NCI-H2196 treated with DMSO at 0.1 percent for 48 hours (cell line): Measurements from ENCODE around the gene E2F4.

Experiments
- DNase-seq: peaks from one replicate; lab custom pipeline; 2025; ENCODE audit not compliant: unreplicated experiment; lab: John Stamatoyannopoulos, UW

Gene E2F4, protein sequence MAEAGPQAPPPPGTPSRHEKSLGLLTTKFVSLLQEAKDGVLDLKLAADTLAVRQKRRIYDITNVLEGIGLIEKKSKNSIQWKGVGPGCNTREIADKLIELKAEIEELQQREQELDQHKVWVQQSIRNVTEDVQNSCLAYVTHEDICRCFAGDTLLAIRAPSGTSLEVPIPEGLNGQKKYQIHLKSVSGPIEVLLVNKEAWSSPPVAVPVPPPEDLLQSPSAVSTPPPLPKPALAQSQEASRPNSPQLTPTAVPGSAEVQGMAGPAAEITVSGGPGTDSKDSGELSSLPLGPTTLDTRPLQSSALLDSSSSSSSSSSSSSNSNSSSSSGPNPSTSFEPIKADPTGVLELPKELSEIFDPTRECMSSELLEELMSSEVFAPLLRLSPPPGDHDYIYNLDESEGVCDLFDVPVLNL

DNA sequence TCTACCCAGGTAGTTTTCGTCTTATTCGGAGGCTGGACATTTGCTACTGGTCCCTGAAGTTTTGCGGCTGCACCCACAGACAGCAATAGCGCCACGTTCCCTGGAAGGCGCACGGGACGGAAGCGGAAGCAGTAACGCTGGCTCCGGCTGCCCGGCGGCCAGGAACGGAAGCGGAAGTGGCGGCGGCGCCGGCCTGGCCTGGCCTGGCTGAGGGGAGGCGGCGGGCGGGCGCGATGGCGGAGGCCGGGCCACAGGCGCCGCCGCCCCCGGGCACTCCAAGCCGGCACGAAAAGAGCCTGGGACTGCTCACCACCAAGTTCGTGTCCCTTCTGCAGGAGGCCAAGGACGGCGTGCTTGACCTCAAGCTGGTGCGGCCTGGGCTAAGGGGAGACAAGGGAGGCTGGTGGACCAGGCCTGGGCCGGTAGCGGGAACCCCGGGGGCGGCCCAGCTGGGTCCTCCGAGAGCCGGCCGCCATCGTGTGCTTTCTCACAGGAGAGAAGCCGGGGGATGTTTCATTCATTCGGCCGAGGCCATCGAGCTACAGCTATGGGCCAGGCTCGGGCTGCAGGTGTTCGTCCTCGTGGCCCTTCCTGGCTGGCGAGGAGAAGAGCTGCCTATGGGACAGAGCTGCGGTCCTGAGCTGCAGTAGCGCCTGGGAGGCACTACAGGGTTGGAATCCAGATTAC, at the start of gene E2F4:
Gene E2F4 (plus strand): TSS at position 161 of the 687 bp plus-strand sequence. CDS start 73 bp downstream, at position 234.
- peak; percentile 49 for DNase-seq

DNA sequence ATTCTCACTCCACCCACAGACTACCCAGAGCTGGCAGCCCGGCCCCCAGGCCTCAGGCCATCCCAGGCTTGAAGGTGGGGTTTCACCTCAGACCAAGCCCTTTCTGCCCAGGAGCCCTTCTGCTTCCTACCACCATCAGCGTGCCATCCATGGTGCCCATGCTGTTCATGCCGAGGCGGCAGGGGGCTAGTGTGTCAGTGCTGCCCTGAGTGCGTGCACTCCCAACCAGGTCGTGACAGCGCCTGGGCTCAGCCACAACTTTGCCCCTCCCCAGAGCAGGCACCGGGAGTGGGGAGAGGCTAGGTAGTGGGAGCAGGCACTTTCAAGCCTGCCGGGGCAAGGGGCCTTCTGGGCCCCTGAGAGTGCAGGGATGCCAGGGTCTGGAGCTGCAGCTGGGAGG, 49.6 kb upstream of the E2F4 start:
- DNase-seq, result no peak

DNA sequence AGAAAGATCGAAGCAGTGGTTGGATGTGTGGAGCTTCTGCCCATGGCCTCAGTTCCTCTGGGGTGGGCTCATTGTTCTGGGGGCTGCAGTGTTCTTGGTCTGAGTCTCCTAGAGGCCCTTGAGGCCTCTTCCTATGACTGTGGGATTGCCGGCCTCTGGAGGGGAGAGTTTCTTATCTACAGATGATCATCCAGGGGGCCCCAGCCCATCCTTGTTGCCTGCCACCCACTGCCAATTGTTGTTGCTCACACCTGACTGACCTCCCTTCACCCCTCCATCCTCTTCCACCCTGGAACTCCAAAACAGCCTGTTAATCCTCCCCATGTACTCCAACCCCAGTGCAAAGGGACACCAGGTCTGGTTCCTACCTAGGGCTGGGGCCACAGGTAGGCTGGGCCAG, 47.0 kb upstream of the E2F4 start:
- DNase-seq, result no peak

DNA sequence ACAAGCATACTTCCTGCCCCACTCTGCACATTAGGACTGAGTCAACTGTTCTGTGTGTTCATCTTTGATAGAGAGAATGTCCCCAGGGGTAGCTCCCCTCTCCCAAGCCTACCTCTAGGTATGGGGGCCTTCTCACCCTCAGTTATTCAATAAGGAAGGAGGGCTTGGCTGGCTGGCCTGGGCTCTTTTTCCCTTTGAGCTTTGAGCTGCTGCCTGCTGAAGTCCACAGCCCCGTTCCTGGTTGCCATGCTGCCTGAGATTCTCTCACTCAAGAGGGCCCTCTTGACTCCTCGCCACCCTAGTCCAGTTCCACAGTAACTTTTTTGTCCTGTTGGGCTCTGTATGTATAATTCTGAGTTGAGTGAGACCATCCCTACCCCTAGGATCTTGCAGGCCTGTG, 46.2 kb upstream of the E2F4 start:
- DNase-seq, result no peak

DNA sequence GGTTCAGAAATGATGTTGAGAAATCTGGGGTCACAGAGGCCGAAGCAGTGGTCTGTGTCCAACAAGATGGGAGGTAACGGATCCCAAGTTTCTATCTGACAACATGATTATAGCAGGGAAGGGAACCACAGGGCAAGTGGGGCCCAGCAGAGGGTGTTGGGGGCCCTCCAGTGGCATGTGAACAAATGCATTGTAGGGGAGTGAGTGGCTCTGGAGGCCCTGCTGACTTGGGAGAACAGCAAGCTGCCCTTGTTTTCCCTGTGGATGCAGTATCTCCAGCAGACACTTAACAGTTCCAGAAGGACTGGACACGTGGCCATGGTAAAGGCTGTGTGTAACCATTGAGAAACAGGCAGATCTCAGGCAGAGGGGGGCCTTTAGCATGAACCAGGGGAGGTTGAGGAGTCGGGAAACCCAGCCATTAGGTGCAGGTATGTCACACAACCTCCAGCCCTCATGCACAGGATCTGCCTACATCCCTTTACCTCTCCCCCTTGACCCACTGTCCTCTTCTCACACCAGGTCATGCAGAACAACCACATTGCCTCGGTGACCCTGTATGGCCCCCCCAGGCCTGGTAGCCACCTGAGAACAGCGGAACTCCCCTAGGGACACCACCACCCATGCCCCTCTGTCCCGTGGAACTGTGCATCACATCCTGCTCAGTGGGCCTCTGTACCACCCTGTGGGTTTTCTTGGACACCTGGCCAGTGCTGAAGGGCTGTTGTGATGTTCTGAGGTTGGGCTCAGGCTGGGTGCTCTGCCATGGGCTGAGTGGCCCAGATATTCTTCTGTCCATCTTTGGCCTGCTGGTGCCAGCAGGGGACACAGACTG, 45.2 kb upstream of the E2F4 start:
- no peak for DNase-seq

DNA sequence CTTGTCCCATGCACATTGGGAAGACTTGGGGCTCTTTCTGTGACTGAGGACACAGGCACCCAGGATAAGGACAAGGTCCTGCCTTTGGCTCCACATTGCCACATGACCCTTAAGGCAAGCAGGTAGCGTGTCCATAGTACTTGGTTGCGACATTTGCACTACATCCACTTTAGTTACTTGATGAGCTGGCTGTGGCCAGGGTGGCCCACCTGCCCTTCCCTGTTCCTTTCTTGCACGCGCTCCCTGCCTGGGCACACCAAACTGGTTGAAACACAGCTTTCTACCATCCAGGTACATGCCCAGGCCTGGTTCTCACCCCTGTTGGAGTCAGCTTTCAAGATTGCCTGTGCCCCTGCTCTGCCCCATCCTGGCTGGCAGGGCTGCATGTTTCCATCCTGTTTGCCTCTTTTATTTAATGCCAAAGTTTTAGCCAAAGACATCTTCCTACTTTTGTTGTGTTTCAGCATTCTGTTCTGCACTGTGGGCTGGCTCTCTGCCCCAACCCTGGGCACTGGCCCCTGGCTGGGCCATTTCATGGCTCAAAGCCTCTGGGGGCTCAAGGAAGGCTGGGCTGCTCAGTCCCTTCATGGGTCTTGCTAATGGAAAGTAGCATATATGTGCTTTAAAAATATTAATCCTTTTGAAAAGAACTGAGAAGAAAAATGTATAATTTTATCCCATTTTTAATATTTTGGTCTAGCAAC, 44.4 kb upstream of the E2F4 start:
- DNase-seq, result no peak

DNA sequence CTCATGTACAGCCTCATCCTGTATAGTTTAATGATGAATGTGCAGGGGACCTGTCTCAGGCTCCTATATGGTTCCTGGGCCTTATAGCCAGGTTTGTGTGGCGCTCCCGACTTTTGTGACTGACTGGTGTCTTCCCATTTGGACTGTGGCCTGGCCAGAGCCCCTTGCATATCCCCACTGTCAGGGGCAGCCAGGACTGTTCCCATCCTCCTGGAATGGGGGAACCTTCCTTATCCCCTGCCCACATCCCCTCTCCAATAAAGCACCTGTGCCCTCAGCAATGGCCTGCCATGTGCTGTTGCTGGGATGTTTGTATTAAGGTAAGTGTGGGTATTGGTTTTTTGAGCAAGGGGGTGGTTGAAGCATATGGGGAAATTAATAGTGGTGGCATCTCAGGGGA, 43.7 kb upstream of the E2F4 start:
- no peak for DNase-seq

DNA sequence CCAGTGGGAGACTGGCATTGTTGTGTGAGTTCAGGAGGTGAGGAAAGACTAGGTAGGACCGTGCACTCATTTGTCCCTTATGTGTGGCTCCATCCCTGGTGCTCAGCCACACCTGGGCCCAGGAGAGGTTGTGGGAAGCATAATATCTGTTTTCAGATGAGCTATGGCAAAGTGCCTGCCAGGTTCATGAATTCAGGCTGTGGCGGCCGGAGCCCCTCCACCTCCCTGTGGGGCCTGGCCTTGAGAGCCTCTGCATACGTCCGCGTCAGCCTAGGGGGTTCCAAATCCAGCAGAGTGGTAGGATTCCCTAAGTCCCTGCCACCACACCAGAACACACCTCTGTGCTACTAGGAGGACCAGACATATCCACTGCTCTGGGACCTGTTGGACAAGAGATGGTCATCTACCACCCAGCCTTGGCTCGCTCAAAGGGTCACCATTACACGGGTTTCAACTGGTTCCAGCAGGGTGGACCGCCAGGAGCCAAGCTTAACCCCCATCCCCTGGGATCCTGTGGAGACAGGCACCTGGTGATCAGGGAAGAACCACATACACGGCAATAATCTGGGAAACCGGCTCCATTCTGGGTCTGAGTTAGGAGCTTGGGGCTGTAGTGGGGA, 43.2 kb upstream of the E2F4 start:
- no peak for DNase-seq

DNA sequence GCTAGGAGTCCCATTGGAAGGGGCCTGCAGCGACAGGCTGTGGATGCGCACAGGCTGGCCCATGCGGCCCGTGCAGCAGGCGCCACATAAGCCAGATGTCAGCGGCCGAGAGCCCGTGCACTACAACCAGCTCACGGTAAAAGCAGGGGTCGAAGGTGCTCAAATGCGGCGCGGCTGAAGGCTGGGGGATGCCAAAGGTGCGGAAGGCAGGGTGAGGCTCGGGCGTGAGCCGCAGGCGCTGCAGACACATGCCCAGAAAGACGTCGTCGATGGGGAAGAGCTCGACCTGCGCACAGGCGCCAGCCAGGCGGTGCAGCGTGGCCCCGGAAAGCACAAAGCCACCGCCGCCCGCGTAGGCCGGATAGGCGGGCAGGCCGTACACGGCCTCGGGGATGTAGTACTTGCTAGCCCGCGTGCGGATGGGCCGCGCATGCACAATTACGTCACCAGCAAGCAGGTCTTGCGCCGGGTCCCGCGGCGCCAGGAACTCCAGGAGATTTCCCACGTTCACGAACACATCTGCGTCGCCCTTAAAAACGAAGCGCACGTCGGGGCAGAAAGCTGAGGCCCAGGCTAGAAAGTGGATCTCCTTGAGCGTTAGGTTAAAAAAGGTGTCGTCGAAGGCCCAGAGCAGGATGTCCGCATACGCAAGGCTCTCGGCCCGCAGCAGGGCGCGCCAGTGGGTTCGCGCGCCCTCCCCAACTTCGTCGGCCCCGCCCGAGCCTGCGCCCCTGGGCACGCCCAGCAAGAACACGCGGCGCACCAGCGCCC, 42.5 kb upstream of the E2F4 start:
- DNase-seq, result no peak

DNA sequence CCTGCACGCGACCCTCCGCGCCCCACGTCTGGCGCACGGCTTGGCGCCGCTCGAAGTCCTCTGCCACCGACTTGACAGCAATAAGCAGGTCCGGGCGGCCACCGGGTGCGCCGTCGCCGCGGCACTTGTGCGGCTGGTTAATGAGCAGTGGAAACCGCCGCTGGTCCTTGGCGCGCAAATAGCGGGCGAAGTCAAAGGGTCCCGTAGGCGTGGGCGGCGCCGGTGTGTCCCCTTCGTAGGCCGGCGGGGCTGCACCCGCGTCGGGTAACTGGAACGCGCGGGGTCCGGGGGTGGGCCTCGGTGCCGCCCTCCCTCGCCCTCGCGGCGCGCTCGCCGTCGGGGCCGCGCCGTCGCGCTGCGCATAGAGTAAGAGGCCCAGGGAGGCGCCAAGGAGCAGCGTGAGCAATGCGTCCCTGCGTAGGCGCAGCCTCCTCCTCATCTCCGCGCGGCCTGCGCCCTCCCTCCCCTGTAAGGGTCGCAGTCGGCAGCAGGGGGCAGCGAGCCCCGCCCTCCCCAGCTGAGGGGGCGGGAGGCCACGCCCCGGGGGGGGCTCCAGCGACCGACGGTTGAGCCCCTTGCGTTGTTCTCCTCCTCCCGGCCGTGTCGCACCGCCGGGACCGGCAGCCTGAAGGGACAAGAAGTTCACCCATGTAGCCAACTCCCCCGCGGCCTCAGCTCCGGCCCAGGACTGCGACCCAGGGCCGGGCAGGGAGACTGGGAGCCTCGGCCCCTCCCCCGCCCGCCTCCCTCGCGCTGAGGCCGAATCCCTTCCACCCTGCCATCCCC, 41.7 kb upstream of the E2F4 start:
- DNase-seq, result peak; percentile 24

DNA sequence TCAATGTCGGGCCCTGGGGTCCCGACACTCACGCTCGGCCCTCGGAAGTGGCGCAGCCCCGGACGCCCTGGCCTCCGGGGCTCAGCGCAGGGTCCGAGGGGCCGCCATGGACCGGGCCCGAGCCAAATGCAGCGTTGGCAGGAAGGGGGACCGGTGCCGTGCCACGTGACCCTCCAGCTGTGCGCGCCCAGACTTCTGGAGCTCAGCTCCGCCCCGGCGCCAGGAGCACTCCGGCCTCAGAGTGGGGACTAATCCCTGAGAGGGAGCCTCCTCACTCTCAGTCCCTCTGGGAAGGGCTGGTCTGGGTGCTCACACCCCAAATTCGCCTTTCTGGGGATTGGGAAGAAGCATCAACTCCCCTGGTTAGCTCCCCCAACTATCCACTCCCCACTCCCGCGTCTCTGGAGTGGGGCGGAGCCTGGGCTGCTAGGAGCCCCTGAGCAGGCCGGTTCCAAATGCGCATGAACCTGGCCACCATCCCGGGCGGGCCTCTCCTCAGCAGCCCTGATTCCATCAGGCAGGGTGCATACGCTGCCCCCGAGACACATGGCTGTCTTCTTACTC, 41.0 kb upstream of the E2F4 start, which contains the start of gene B3GNT9:
Gene B3GNT9 (minus strand): TSS at position 166 of the 564 bp plus-strand sequence. CDS start 513 bp downstream, outside the sequence.
- DNase-seq, result peak; percentile 24

DNA sequence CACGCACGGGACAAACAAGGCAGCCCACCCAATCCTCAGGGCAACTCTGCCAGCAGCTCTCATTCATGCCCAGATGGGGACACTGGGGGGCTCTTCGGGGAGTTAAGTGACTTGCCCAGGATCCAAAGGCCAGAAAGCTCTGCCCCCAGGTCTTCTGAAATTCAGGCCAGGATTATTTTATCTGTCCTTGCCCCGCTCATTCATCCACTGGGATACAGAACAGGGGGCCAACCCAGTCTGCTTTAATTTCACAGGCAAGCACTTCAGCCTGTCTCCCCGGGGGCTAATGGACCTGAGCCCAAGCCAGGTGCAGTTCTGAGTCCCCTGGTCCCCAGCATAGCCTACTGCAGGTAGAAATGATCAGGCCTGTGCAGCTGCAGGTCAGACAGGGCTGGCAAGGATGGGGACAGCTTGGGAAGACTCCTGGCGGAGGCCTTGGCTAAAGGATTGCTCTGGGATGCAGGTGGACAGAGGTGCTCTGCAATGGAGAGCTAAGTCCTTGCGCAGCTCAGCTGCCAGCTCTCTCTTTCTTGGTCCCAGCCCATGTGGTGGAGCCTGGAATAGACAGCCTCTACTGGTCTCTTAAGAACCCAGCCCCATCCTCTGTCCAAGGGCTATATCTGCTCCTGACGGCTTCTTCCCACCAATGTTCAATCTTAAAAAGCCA, 40.4 kb upstream of the E2F4 start:
- DNase-seq, result no peak

DNA sequence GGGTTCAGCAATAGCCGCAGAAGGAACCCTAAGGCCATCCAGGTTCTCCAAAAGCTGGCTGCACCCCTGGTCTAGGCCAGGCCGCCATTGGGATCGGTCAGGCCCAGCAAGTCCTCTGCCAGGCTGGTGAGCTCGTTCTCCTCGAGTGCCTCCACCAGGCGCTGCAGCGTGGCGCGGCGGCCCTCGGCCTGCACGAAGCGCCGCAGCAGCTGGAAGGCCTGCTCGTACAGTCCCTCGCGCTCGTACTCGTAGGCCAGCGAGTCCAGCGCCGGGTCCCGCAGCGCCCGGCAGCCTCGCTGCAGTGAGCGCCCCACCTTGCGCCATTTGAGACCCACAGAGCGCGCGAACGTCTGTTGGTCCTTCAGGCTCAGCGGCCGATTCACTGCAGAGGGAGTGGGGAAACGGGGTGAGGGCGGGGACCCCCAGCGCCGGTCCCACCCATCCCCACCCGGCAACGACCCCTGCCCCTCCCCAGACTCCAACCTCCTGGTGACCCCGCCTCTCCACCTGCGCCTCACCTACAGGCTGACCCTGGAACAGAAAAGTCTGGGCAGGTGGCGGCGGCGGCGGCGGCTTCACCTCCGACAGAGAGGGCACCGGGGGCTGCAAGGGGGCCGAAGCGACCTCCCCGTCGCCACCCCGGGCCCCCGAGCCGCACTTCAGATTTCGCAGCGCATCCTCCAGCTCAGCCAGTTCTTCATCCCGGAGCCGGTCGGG, 37.2 kb upstream of the E2F4 start:
- no peak for DNase-seq

DNA sequence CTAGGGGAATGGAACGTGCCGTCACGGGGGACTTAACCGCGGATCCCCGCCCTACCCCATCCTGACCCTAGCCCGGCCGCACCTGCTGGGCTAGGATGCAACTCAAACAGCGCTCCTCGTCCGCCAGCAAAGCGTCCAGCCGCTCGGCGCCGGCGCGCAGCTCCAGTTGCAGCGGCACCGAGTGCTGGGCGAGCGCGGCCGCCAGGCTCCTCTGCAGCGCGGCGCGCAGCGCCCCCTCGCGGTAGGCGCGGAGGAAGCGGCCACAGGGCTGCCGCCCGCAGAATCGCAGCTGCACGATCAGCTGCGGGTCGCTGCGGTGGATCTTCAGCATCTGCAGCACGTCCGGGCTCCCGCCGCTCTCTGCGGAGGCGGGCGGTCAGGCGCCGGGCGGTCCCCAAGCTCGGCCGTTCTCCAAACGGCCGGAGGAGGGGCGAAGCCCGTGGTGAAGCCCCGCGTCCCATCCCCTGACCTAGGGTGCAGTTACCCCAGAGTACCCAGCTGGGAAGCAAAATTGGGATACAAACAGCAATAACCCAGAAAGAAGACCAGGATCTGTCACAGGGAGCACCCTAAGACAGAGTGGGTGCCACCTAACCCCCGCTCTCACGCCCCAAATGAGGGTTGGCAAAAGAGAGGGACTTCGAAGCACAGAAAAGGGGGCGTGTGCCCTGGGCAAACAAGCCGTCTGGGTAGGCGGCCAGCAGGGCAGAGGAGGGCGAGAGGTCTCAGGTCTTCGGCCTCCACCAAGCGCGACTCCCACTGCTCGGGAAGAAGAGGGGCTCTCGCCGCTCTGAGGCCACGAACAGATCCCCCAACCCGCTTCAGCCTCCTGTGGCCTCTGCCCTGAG, 36.4 kb upstream of the E2F4 start:
- peak; percentile 12 for DNase-seq

DNA sequence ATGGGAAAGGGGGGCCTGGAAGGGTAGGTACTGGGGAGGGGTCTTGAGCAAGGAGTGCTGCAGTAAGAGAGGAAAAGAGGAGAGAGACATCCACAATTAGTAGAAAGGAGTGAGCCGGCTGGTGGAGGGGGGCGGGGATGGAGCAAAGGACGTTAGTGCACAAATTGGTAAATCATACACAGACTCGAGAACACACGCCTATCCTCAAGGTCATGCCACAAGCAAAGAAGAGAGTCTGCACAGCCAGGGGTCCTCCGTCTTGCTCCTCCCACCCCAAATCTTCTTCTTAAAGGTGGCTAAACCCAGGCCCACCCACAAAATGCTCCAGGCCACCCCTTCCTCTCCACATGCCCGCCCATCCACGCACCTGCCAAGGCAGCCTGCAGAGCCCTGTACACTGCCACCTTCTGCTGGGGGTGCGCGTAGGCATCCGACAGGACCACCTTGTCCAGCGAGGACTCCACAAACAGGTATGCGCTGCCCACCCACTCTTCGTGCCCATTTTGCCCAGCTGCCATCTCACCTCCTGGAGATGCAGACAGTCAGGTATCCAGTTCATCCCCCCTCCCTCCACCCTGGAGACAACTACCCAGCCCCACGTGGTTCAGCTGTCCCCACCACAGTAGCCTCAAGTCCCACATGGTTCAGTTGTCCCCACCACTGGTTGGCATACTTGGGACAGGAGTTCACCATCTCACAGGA, 35.7 kb upstream of the E2F4 start:
- no peak for DNase-seq
